ENCODE results near the gene CKMT2.

The CKMT2 gene

DNA sequence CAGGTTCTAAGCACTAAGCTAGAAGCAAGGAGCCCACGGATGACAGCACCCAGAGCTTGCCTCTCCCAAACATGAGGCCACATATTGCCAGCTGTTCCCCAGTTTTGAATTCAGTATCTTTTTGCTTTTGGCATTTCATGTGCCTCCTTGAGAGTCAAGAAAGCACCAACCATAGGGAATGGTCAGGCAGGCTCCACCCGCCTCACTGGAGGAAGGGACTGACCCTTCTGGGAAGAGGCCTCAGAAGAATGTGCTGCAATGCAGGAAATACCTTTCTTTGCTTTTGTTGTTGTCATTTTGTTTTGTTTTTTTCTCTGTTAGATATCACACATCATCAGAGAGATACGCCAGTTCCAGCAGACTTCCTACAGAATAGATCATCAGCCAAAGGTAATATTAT, 13.7 kb upstream of the CKMT2 start:
- DNase-seq: no peak

DNA sequence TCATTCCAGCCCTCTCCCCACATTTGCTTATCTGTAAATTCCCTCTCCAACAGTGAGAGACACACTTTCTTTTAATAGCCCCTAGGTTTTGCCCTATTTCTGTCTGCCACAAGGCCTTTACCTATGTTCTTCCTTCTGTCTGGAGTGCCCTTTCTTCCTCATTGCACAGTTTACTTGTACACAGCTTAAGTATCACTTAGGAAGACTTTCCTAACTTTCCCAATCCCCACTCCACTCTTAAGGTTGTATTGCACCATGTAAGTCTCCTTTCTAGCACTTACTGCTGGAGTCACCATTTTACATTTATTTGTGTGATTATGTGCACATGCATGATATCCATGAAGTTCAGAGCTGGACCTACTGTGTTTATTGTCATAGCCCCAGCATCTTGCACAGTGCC, 10.8 kb upstream of the CKMT2 start:
- no peak for DNase-seq

DNA sequence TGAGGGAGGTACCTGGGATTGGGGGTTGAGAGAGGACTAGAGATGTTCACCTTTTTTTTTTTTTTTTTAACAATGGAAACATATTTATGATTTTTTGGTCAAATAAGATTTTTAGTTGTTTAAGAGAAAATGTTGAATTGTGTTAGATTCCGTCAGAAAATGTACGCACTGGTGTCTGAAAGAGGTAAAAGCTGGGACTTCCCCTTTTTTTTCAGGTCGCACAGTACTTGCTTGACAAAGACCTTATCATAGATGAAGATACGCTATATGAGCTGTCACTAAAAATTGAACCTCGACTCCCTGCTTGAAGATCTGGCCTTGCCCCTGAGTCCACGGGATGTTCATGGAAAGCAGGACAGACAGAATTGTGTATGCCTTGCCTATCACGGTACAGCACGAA, 7.7 kb upstream of the CKMT2 start:
- DNase-seq: no peak

DNA sequence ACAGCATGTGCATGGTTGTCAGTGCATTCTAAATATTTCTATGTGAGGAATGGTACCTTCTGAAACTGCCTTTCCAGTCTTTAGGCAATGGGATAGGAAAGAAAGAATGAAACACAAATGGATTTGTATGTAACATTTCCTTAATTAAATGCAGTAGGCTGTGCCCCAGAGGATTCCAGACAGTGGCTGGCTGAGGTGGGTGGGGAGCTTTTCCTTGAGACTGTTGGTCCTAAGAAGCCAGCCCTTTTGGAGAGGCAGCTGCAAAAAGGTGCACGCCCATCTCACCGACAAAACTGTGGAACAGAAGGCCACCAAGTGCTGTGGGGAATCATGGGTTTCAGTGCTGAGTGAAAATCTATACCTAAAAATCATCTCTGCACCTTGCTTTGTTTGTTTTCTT, 6.8 kb upstream of the CKMT2 start:
- no peak for DNase-seq

DNA sequence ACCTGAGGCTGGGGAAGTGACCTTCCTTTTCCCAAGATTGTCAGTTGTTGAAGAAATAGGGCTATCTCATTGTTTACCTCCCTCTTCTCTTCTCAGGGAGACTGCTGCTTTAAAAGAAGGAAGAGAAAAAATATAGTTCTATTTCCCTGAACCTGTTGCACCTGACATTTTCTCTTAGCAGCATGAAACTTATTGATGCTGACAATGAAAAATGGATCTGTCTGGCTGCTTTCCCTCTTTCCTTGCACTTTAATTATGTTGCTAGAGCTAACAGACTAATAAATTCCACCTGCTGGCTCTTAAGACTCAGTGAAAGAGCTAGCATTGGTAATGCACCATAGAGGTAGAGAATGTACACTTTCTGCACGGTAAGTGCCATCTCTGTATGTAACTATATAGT, 6.2 kb upstream of the CKMT2 start:
- DNase-seq: no peak

DNA sequence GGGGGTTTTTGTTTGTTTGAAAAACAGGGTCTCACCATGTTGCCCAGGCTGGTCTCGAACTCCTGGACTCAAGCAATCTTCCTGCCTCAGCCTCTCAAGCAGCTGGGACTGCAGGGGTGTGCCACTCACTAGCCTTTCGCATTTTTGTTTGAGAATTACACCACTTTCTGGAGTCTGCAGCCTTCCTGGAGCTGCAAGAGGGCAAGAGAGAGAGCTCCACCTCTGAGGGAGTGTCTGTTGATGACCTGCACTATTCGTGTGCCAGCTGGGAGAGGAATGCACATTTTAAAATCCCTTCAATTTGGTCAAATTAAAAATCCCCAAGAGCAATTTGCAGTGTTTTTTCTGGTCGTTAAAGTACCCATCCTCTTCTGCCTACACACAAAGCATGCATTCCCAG, 5.0 kb upstream of the CKMT2 start:
- DNase-seq: no peak

DNA sequence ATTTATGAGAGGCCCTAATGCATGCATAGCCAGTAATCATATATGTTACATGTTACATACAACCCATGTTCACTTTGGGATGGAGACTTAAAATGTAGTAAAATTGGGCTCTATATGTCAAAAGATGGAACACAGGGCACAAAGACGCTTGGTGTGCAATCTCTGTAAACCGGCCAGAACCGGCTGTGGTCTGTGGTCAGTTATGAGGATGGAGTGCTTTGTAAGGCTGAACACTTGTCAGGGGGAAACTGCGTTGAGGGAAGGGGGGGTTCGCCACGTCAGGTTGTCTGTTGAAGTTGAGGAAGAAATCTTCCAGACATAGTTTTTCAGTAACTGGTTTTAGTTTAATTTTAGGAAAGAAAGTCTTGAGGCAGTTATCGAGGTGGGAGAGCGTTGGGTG, 2.7 kb upstream of the CKMT2 start:
- no peak for DNase-seq

DNA sequence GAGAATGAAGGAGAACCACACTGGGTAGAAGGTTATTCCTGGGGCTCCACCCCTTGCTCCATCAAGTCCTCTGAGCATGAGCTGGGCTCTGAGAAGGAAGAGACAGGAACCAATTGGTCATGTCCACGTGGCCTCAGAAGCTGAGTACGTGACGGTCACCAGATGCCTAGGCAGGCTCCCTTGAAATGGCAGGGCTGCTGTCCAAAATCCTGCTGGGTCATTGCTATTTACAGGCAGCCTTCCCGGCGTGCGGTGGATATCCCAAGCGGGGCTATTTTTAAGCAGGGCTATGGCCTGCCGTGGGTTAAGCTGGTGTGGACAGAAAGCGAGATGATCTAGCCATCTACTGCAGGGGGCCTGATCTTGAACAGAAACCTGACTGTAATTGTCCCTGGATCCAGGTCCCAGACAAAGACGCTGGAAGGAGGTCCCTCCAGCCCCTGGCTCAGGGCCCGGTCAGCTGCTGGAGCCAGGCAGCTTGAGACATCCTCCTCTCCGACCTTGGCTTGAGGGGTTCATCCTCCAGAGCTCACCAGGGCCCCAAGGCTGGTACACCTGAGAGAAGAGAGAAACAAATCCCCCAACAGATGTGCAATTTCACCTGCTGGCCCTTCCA, 550 bp upstream of the CKMT2 start:
- no peak for DNase-seq

DNA sequence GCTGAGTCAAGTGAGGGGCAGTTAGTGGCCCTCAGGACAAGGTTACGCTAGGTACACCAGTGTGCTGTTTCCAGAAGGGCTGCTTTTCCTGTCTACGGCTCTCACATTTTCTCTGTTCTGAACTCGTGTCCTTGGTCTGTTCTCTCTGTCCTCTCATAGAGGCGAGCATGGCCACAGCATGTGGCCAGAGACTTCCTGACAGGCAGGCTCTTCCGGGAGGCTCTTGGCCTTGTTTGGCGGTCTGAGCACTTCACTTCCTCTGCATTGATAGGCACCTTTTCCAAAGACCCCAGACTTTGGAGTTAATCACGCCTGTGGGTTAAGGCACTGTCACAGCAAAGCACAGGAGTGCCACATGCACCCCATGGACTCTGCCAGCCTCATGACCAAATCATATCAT, 1.2 kb downstream of the CKMT2 start:
- no peak for DNase-seq

DNA sequence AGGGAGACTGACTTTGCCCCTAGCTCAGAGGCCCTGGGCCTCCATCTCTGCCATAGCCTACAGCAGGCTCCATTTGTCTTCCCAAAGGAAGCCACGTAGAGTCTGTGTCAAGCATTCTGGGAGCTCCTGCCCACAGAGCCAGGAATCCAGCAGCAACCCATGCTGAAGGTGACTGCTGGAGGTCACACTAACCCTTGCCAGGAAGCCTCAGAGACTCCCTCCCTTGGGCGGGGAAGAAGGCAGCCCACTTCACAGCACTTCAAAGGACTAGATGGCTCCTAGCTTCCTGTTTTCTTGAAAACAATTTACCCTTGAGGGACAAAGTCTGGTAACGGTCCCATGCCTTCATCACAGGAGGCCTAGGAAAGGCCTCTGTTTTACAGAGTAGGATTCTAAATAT, 1.7 kb downstream of the CKMT2 start:
- no peak for DNase-seq

DNA sequence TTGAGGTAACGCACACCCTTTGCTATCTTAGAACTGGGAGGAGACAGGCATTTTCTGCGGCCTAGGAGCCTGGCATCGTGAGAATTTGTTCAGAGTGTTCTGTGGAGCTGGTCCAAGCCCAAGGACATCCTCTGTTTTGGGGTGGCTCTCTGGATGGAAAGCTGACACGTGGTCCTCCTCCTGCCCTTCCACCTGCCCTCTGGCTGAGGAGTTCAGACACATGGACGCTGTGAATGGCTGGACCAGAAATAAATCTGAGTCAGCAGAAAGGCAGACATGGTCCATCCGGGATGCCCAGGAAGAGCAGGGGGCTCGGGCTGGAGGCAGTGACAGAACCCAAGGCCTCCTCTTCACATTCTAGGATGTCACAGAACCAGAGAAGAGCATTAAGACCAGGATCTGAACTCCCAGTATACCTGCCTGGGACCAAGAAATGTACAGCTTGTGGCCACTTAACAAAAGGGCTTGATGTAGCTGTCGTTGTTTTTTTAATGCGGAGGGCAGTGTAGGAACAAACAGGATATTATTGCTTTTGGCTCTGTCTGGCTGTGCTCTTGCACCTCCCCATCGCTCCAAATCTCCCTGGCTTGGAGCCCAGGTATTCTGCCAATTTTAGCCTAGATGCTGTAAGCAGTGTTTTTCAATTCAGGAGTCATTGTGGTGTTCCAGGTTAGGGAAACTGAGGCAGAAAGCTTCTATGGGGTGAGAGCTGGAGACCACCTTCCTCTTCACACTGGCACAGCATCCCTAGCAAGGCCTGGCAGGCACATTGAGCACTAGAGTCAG, 2.4 kb downstream of the CKMT2 start:
- no peak for DNase-seq

DNA sequence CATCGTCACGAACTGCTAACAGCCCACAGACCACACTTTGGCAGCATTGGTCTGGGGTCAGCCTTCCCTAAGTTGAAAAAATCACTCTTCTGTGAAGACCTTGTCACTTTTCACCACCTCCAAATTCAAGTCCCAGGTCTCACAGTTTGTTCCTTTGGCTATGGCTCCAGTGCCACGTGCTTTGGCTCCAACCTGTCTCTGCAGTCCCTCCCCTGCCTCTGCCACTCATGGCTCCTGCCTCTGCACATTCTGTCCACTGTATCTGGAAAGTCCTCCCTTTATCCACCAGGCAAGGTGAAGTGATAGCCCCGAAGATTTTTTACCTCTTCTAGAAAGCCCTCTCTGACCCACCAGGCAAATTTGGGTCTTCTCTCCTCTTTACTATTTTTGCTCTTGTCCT, 5.3 kb downstream of the CKMT2 start:
- no peak for DNase-seq

DNA sequence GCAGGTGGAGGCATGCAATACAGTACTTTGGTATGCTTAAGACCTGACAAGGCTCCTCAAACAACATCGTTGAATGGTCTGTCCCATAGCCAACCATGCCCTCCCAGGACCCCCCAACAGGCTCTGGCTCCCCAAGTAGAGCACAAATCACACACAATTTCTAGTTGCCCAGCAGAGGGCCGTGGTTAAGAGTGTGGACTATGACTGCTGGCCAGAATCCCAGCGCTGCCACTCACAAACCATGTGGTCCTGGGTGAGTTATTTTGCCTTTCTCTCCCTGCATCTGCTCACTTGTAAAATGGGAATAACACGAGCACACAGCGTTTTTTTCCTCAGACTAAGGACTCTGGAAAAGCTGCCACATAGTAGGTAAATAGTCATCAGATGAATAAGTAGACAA, 6.5 kb downstream of the CKMT2 start:
- DNase-seq: no peak

DNA sequence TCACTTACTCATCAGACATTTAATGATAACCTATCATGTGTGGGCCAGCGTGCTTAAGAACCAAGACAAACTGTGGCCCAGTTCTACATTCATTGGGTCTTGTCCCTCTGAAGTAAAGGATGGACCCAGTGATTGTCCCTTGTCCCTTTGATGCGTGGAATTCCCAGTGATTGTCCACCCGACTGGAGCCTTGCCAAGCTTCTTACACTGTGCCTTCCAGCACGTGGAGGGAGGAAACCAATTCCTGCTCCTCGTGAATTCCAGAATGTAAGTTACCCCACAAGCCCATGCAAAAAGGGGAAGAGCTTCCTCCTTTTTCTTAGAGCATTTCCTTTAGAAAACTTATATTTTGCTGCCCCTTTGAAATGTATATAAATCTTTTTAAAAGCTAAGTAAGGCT, 7.9 kb downstream of the CKMT2 start:
- DNase-seq: no peak

DNA sequence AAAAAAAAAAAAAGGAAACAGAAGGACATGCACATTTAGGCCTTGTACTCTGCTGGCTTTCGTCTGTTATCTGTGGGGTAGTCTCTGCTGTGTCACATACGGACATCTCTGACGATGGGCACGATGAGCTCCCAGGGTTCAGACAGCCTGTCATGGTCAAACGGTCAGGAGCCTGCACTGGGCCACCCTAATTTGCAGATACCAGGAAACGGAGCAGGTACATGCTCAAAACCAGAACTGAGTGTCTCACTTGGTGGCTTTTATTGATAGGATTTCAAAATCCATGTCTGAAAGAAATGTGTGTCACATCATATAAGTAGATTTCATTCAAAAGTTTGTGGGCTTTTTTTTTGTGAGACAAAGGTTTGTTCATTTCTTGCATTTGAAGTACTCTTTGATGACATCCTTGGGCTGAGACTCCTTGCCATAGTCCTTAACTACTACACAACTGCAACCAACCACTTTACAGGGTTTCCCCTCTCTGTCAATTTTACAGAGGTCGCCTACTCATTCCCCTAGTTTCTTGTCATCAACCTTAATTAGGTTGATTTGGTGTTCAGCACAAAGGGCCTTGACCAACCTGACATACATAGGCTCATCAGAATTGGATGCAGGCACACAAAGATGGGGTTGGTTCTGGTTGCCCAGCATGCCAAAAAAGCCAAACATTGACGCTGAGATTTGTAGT, 9.0 kb downstream of the CKMT2 start:
- no peak for DNase-seq

DNA sequence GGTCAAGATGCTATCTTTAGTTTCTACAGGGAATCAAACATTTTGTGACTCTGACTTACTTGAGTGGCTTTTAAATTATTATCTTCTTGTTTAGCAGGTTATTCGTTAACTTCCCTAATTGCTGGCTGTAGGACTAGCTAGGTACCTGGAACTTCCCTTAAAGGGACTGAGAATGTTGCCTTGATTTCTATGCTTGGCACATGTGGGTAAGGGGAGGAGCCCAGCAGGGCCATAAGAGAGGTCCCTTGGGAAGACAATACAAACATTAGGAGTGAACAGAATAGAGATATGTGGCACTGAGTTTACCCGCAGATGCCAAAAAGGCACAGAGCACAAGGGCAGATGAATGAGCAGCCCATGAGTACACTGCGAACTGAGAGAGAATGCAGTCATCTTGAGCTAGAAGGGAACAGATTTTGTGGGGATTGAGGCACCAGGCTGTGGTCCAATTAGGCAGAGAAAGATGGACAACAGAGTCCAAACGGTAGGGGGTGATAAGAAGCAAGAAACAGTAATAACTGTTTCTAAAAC, 9.8 kb downstream of the CKMT2 start:
- DNase-seq: no peak

DNA sequence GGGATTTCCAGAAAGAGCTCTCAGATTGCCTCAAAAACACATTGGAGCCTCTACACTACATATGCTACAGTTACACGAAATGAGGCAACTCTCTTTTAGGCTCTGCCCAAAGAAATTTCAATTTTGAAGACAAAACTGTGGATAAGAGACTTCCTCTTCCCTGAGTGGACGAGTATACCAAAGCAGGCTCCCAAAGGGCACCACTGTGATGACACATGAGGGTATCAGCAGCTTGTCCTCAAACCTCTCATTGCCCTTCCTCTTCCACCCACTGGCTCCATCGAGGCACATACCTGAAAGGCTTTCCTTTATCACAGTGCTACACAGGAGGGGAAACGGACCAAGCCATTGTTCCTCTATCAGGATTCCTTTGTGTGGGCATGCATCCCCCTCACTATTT, 11.3 kb downstream of the CKMT2 start:
- no peak for DNase-seq

DNA sequence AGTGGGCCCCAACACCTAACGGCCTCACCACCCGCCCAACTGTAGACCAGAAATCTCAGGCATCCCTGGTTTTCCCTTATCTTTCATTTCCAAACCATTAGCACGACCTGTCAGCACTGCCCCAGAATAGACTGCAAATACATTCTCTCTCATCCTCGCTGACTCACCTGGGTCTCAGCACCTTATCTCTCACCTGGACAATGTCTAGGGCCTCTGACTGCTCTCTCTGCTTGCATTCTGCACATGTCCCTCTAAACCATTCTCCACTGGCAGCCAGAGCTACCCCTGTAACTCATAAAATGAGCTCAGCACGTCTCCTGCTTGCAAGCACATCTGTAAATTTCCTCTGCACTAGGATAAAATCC, 12.7 kb downstream of the CKMT2 start:
- DNase-seq: no peak

DNA sequence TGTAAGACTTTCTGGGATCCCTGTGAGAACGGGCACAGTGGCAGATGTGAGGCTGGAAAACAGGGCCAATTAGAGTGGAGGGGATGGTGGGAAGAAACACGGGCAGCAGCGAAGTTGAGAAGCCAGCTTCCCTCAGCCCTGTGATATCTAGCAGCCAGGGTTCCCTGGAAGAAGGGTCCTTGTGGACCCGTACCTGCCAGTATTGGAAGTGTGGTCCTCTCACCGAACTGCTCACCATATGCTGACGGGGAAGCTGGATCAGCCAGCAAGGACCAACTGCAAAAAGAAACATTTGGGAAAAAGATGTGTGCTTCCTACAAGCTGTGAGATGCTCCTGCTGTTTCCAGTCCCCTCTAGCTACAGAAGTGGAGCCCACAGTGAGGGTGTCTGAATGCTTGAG, 13.6 kb downstream of the CKMT2 start:
- no peak for DNase-seq

DNA sequence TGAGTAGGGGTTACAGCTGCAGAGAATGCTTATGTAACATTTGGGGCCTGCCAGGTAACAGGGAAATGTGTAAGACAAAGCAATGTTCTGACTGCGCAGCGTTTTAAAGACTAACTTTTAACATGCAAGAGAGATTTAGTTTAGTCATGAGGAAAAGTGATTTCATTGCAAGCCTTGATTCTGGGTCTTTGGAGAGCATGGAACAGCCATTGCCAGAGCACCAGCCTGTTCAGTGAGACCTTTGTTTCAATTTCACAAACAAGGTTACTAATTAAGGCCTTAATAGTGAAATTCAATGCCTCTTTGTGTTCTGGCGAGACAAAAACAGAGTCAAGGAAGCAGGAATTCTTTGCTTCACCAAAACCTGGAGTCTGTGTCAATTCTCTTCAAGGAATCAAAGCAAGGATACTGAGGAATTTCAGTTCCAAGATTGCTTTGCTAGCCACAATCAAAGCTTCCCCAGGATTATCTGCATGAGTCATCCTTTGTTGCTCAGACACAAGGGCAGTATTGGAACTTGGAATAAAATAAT, 14.4 kb downstream of the CKMT2 start:
- DNase-seq: no peak

DNA sequence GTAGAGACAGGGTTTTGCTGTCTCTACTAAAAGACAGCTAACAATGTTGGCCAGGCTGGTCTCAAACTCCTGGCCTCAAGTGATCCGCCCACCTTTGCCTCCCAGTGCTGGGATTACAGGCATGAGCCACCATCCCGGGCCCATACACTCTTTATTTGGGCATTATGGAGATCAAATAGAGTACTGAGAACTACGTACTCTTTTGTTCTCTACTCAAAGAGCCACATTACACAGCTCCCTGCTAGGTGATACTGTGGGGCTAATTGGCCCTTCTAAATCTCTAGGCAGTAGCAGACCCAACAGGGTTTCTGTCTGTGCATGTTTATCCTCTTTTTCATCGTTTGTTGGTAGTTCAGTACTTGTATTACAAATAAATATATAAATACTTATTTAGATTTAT, 16.1 kb downstream of the CKMT2 start:
- no peak for DNase-seq

DNA sequence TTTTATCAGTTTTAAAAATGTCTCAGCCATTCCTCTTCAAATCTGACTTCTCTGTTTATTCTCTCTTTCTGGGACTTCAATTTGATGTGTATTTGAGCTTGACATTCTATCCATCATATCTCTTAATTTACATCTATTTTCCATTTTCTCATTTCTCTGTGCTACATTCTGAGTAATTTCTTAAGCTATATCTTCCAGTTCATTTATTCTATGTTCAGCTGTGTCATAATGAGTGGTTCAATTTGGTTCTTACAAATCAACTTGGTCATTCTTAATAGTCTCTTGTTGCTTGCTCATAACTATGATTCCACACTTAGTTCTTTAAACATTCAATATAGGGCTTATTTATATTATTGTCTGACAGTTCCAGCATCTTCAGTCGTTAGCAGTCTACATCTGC, 16.9 kb downstream of the CKMT2 start:
- DNase-seq: no peak

DNA sequence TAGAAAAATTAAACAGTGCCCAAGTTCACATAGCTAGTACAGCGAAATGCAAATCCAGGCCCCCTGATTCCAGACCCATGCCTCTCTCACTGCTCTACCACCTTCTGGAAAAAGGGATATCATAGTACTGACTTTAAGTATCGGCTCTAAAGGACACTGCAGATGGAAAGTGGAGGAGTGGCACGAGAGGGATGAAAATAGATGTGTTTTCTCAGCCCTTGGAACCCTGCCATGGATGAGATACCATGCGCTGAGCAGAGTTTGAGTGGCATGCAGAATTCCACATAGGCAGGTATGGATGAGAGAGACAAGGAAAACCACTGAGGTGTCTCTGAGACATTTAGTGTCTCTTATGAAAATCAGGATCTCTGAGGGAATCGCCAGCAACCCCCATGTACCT, 18.8 kb downstream of the CKMT2 start:
- DNase-seq: no peak

DNA sequence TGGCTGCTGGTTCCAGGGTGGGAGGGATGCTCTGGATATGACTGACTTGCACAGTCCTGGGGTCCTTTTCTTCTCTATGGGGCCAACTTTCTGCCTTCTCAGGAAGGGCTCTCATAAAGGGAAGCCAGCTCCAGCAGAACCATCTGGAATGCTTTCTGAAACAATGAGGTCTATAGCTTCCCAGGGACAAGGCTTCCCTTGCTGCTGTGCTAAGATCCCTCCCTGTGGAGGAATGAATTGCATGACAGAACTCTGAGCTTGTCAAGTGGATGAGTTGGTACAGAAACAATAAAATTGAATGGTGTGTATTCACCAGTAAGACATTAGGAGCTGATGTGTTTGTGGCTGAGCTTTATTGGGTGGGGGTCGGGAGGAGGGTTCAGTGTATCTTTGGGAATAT, 19.8 kb downstream of the CKMT2 start:
- DNase-seq: no peak

Measured in Kasumi-1 (cell line).